Neuronal stem cell (in vitro differentiated cells): ENCODE results near the gene MYH1.

Experiments
- DNase-seq: peaks from one replicate; pipeline ENCODE4 v3.0.0-alpha.2; 2013; ENCODE audit warnings: low spot score
- H2AFZ ChIP-seq: one replicate; pipeline ENCODE4 v1.6.1; 2013; ENCODE audit warnings: mild to moderate bottlenecking, low read length, inconsistent platforms
- H2AK5ac ChIP-seq: 2 replicates; pipeline ENCODE4 v1.6.1; 2013; ENCODE audit warnings: low read depth, mild to moderate bottlenecking, inconsistent platforms, low read length, moderate library complexity, mixed read lengths
- H2BK120ac ChIP-seq: 2 replicates; pipeline ENCODE4 v1.6.1; 2013; ENCODE audit warnings: low read depth, mild to moderate bottlenecking, inconsistent platforms, low read length, moderate library complexity, mixed read lengths
- H2BK12ac ChIP-seq: one replicate; pipeline ENCODE4 v1.6.1; 2013; ENCODE audit warnings: low read length, inconsistent platforms
- H2BK15ac ChIP-seq: 2 replicates; pipeline ENCODE4 v1.6.1; 2013; ENCODE audit warnings: mild to moderate bottlenecking, low read length, inconsistent platforms, mixed read lengths
- H2BK5ac ChIP-seq: one replicate; pipeline ENCODE4 v1.6.1; 2013; ENCODE audit warnings: inconsistent platforms, mild to moderate bottlenecking, low read length, moderate library complexity
- H3K14ac ChIP-seq: one replicate; pipeline ENCODE4 v1.6.1; 2013; ENCODE audit warnings: low read length, inconsistent platforms
- H3K18ac ChIP-seq: 2 replicates; pipeline ENCODE4 v1.6.1; 2013; ENCODE audit warnings: low read length, inconsistent platforms
- H3K23ac ChIP-seq: 2 replicates; pipeline ENCODE4 v1.6.1; 2013; ENCODE audit warnings: low read depth, mild to moderate bottlenecking, mixed read lengths, low read length, inconsistent platforms; ENCODE audit not compliant: poor library complexity
- H3K27ac ChIP-seq: replicated peaks from 3 replicates; pipeline ENCODE4 v1.5.1; 2013; ENCODE audit warnings: low read length, inconsistent platforms
- H3K27me3 ChIP-seq, 3 experiments: 2 replicates each; pipeline ENCODE4 v1.6.1; 2013; ENCODE audit warnings: low read length in 3 of 3, mild to moderate bottlenecking in 2 of 3, inconsistent platforms in 1 of 3, low read depth in 1 of 3, mixed read lengths in 1 of 3, moderate library complexity in 1 of 3; ENCODE audit not compliant: control insufficient read depth in 3 of 3, insufficient read depth in 3 of 3
- H3K36me3 ChIP-seq, 2 donors: replicated peaks in 1 of 2; 2 replicates each; pipeline ENCODE4 v1.6.1; 2013; ENCODE audit warnings: low read length in 2 of 2; ENCODE audit not compliant: control insufficient read depth in 2 of 2, insufficient read depth in 2 of 2
- H3K4ac ChIP-seq: 2 replicates; pipeline ENCODE4 v1.6.1; 2013; ENCODE audit warnings: inconsistent platforms, mild to moderate bottlenecking, low read length, moderate library complexity
- H3K4me1 ChIP-seq, 2 donors: 1 replicate in 1 of 2; 2 replicates in 1 of 2; pipeline ENCODE4 v1.6.1; 2013; ENCODE audit warnings: low read length in 2 of 2, low read depth in 1 of 2; ENCODE audit not compliant: control insufficient read depth in 2 of 2, insufficient read depth in 1 of 2
- H3K4me2 ChIP-seq: one replicate; pipeline ENCODE4 v1.6.1; 2013; ENCODE audit warnings: mild to moderate bottlenecking, low read length, inconsistent platforms; ENCODE audit not compliant: insufficient read depth, poor library complexity, severe bottlenecking
- H3K4me3 ChIP-seq, 2 donors: 2 replicates each; pipeline ENCODE4 v1.5.1; 2013; ENCODE audit warnings: low read length in 2 of 2, mild to moderate bottlenecking in 2 of 2, inconsistent platforms in 1 of 2, moderate library complexity in 1 of 2
- H3K79me1 ChIP-seq: one replicate; pipeline ENCODE4 v1.6.1; 2013; ENCODE audit warnings: low read depth, mild to moderate bottlenecking, inconsistent platforms, low read length, moderate library complexity
- H3K9ac ChIP-seq: one replicate; pipeline ENCODE4 v1.6.1; 2013; ENCODE audit warnings: mild to moderate bottlenecking, low read depth, low read length, inconsistent platforms; ENCODE audit not compliant: poor library complexity
- H3K9me3 ChIP-seq, 2 donors: replicated peaks in 1 of 2; 2 replicates each; pipeline versions ENCODE3 to v1.6.1; 2013; ENCODE audit warnings: low read length in 2 of 2, mild to moderate bottlenecking in 2 of 2, inconsistent platforms in 1 of 2, low read depth in 1 of 2, mixed read lengths in 1 of 2, moderate library complexity in 1 of 2; ENCODE audit not compliant: control insufficient read depth in 2 of 2, insufficient read depth in 1 of 2
- H4K8ac ChIP-seq: one replicate; pipeline ENCODE4 v1.6.1; 2013; ENCODE audit warnings: low read depth, mild to moderate bottlenecking, inconsistent platforms, low read length, moderate library complexity
- H4K91ac ChIP-seq: one replicate; pipeline ENCODE4 v1.6.1; 2013; ENCODE audit warnings: low read length, low read depth, mild to moderate bottlenecking, inconsistent platforms; ENCODE audit not compliant: poor library complexity
- WGBS, 2 donors: extraction: QIAGEN DNeasy Blood & Tissue Kit; methylation state at CpG; one replicate each; pipeline ENCODE4 v1.1.7; 2013; ENCODE audit warnings: missing lambda C conversion rate in 2 of 2, mixed read lengths in 1 of 2; ENCODE audit not compliant: insufficient read length in 2 of 2, insufficient replicate concordance in 1 of 2; ENCODE audit errors: extremely low coverage in 2 of 2; 5-methylcytosine and 5-hydroxymethylcytosine counted together

The MYH1 gene

DNA sequence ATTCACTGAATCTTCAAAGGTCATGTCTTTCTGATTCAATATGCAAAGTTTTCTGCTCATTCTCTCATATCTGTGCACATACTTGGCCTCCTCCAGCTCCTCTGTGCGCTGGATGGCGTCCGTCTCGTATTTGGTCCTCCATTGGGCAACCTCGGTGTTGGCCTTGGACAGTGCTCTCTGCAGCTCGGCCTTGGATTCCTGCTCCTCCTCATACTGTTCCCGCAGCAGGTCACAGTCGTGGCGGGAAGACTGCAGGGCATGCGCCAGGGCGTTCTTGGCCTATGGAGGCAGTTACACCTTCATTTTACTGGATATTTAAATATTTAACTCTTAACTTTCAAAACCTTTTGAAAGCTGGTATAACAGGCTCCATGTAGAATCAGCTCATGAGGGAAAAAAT lies 8.2 kb upstream of the MYH1 start:
- no peak overlapping the region for H2BK15ac ChIP-seq
- H3K27ac ChIP-seq = no peak overlapping the region
- no peak overlapping the region for H2AFZ ChIP-seq
- no CpG with 5 or more reads among the region's 11 CpGs for WGBS, 2 donors
- H3K4me1 ChIP-seq = peaks cover 0 to 2% of the 10 kb centered on the region in 2 donors
- no peak overlapping the region for H3K4ac ChIP-seq
- H3K4me2 ChIP-seq = no peak overlapping the region
- H3K4me3 ChIP-seq = no peak overlapping the region
- H3K9ac ChIP-seq = no peak overlapping the region
- H2BK120ac ChIP-seq = no peak overlapping the region
- no peak overlapping the region for H3K14ac ChIP-seq
- no peak for DNase-seq
- H3K23ac ChIP-seq = no peak overlapping the region
- H3K36me3 ChIP-seq = no peaks in the 10 kb centered on the region
- H2AK5ac ChIP-seq = no peak overlapping the region
- peak overlapping the region; percentile 27 for H3K18ac ChIP-seq
- H3K79me1 ChIP-seq = no peaks in the 10 kb centered on the region
- H3K9me3 ChIP-seq = no peaks in the 10 kb centered on the region
- no peak overlapping the region for H4K8ac ChIP-seq
- no peaks in the 10 kb centered on the region for H3K27me3 ChIP-seq
- H2BK12ac ChIP-seq = no peak overlapping the region
- H2BK5ac ChIP-seq = no peak overlapping the region
- H4K91ac ChIP-seq = no peak overlapping the region

DNA sequence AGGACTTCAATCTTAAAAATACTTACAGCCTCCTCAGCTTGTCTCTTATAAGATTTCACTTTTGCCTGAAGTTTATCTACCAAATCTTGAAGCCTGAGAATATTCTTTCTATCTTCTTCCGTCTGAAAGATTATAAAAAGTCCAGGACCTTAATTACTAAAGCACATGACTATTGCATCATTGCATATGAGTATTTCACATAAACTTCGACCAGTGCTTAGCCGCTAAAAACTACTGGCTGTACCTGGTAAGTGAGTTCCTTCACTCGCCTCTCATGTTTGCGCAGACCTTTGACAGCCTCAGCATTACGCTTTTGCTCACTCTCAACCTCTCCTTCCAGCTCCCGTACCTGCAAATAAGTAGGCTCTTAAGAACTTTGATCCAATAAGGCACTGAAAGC lies 4.7 kb upstream of the MYH1 start:
- WGBS, 2 donors = no CpG with 5 or more reads among the region's 7 CpGs
- H3K18ac ChIP-seq = no peak overlapping the region
- no peaks in the 10 kb centered on the region for H3K36me3 ChIP-seq
- H4K8ac ChIP-seq = no peak overlapping the region
- no peak for DNase-seq
- no peak overlapping the region for H2AK5ac ChIP-seq
- H2BK120ac ChIP-seq = no peak overlapping the region
- H3K27me3 ChIP-seq = no peaks in the 10 kb centered on the region
- H3K79me1 ChIP-seq = no peaks in the 10 kb centered on the region
- H3K9ac ChIP-seq = no peak overlapping the region
- H3K4me1 ChIP-seq = peaks cover 0 to 2% of the 10 kb centered on the region in 2 donors
- H3K9me3 ChIP-seq = no peaks in the 10 kb centered on the region
- H2AFZ ChIP-seq = no peak overlapping the region
- H2BK15ac ChIP-seq = no peak overlapping the region
- no peak overlapping the region for H4K91ac ChIP-seq
- H3K4ac ChIP-seq = no peak overlapping the region
- no peak overlapping the region for H3K4me3 ChIP-seq
- no peak overlapping the region for H3K23ac ChIP-seq
- H3K4me2 ChIP-seq = no peak overlapping the region
- no peak overlapping the region for H2BK12ac ChIP-seq
- H3K27ac ChIP-seq = no peak overlapping the region
- no peak overlapping the region for H3K14ac ChIP-seq
- H2BK5ac ChIP-seq = no peak overlapping the region

DNA sequence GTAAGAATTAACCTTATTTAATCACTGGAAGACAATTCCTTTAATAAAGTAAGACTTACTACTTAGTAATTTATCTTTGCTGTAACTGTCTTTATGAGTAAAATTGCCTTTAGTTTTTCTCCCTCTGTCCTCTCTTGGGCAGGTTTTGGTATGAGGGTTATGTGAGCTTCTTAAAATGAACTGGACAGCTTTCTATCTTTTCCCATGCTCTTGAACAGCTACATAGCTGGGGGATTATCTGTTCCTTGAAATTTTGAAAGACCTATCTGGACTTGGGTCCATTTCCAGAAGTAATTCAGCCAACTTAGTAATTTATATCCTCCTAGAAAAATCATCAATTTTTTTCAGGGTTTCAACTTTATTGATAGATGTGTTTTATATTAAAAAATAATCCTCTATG lies 3.6 kb upstream of the MYH1 start:
- Histone ChIP-seq H3K27me3 (no peaks in the 10 kb centered on the region), H3K27ac (no peak overlapping the region), H2BK12ac (no peak overlapping the region), H3K79me1 (no peaks in the 10 kb centered on the region), H3K23ac (no peak overlapping the region), H3K36me3 (no peaks in the 10 kb centered on the region), H3K4me3 (no peak overlapping the region), H4K8ac (no peak overlapping the region), H4K91ac (no peak overlapping the region), H3K9me3 (no peaks in the 10 kb centered on the region), H3K14ac (no peak overlapping the region), H3K9ac (no peak overlapping the region), H2AFZ (no peak overlapping the region), H2BK5ac (no peak overlapping the region), H3K4me2 (no peak overlapping the region), H3K4ac (no peak overlapping the region), H2BK15ac (no peak overlapping the region), H3K4me1 (no peaks in the 10 kb centered on the region), H2BK120ac (no peak overlapping the region), H2AK5ac (no peak overlapping the region), H3K18ac (no peak overlapping the region)
- no peak for DNase-seq

DNA sequence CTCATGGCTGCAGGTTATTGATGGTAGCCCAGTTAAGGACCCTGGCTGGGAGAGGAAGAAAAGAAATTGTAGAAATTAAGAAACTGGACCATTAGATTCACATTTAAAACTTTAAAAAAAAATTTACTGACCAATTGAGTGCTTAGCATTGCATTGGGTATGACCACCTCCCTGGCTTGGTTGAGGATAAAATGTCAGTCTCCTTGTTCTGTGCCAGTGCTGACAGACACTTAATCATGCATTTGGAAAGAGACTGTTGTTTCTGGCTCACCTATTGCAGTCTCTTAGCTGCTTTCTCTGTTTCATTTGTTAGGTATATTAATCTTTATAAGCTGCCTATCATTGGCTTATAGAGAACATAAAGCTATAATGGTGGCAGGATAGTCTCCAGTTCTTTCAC lies 1.7 kb downstream of the MYH1 start:
- no peak for DNase-seq
- no peak overlapping the region for H2AFZ ChIP-seq
- H3K9ac ChIP-seq = no peak overlapping the region
- no peak overlapping the region for H2BK5ac ChIP-seq
- H3K23ac ChIP-seq = no peak overlapping the region
- H2AK5ac ChIP-seq = no peak overlapping the region
- H3K4me3 ChIP-seq = no peak overlapping the region
- H2BK12ac ChIP-seq = no peak overlapping the region
- H3K14ac ChIP-seq = no peak overlapping the region
- no peak overlapping the region for H3K4ac ChIP-seq
- no peak overlapping the region for H4K91ac ChIP-seq
- H3K27me3 ChIP-seq = no peaks in the 10 kb centered on the region
- no peak overlapping the region for H3K4me2 ChIP-seq
- H3K18ac ChIP-seq = no peak overlapping the region
- H3K36me3 ChIP-seq = no peaks in the 10 kb centered on the region
- H3K9me3 ChIP-seq = no peaks in the 10 kb centered on the region
- no peak overlapping the region for H2BK120ac ChIP-seq
- H2BK15ac ChIP-seq = no peak overlapping the region
- H3K4me1 ChIP-seq = no peaks in the 10 kb centered on the region
- H4K8ac ChIP-seq = no peak overlapping the region
- no peaks in the 10 kb centered on the region for H3K79me1 ChIP-seq
- H3K27ac ChIP-seq = no peak overlapping the region
